Astrocyte of the spinal cord (primary cell): Measurements from ENCODE around the gene OGG1.

Source experiments
- DNase-seq: peaks from one replicate; pipeline ENCODE4 v3.0.0; 2011; ENCODE audit warnings: low read depth, low spot score
- H3K4me3 ChIP-seq: 2 replicates; pipeline ENCODE4 v1.5.1; 2011; ENCODE audit warnings: low read depth, mild to moderate bottlenecking, low read length, moderate library complexity
- CTCF ChIP-seq: IDR thresholded peaks from 2 replicates; pipeline ENCODE4 v1.5.1; 2012; ENCODE audit warnings: low read depth, mild to moderate bottlenecking, low read length, inconsistent platforms
- in situ Hi-C: cut with HindIII; loops from 2 replicates; pipeline ENCODE4 v1.10.0; 2017; ENCODE audit warnings: low sequenced_read_pairs

Gene OGG1

GRCh38 chr3:9786209-9786739 lies 36.5 kb downstream of the OGG1 start:
- no peak overlapping the region for H3K4me3 ChIP-seq
- no peak for DNase-seq
- in situ Hi-C loops, result no loop called here
- no peak for TF ChIP-seq CTCF

- peak; percentile 49 for TF ChIP-seq CTCF
- in situ Hi-C loops, result no loop called here
- DNase-seq, result no peak
- no peak overlapping the region for H3K4me3 ChIP-seq
Measured at GRCh38 chr3:9786825-9787669, 37.3 kb downstream of the OGG1 start.

- no peak for DNase-seq
- no peak for TF ChIP-seq CTCF
- no peak overlapping the region for H3K4me3 ChIP-seq
- in situ Hi-C loops, result no loop called here
Measured at GRCh38 chr3:9787714-9788113, 38.0 kb downstream of the OGG1 start.

- in situ Hi-C loops, result no loop called here
- TF ChIP-seq CTCF, result no peak
- H3K4me3 ChIP-seq, result no peak overlapping the region
- no peak for DNase-seq
Measured at GRCh38 chr3:9791127-9791526, 41.4 kb downstream of the OGG1 start.

GRCh38 chr3:9791790-9792404 lies 42.1 kb downstream of the OGG1 start:
- in situ Hi-C loops, result no loop called here

More at GRCh38 chr3:9791790-9792404, 42.1 kb downstream of the OGG1 start:
- H3K4me3 ChIP-seq, result peak overlapping the region; percentile 91
- DNase-seq, result no peak
- TF ChIP-seq CTCF, result no peak
